Airway epithelial cell (primary cell): ENCODE data around the gene OSGIN1. TPM values are rescaled to one million over a fixed set of nuclear protein-coding genes. Genes with fewer than 3 reads are reported as not detected.

Experiments
- total RNA-seq: library from RNA; depleted of rRNA; stranded (reverse); fragments of >200 nt; gene quantifications from 2 replicates; pipeline ENCODE4 v1.2.3, GENCODE V29; 2015

OSGIN1 gene
- total RNA-seq = 3.5 and 3.9 TPM in 2 replicates

GRCh38 chr16:83952940-83953795 lies at the start of gene OSGIN1:
Gene OSGIN1 (plus strand): TSS chr16:83953240. CDS start chr16:83957672, 4,432 bp downstream.

DNA sequence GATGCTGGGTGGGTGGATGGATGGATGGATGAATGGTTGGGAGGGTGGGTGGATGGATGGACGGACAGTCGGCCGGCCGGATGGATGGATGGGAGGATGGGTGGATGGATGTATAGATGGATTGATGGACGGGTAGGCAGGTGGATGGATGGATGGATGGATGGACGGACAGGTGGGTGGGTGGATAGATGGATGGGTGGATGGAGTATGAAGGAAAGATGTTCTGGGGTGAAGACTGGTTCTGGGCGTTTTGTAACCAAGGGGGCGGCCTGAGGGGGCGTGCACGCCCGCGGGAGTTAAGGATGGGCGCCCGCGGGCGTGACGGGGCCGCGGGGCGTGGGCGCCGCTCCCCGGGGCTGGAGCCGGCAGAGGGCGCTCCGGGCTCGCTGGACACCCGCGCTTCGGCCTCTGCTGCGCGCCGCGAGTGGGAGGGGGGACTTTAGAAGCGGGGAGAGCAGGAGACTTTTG lies 14.8 kb downstream of the OSGIN1 start, which contains the start of gene NECAB2:
NECAB2 (plus strand) TSS at position 407 of the 468 bp plus-strand sequence. CDS start 405 bp downstream, outside the sequence.

Other genes starting within 250 kb of the OSGIN1 start
- 77.0 and 111 TPM in 2 replicates for gene HSBP1, start 145.3 kb upstream of the OSGIN1 start, total RNA-seq
- gene MLYCD, start 54.1 kb upstream of the OSGIN1 start, total RNA-seq = 1.6 and 2.4 TPM in 2 replicates
- gene NECAB2, start 15.0 kb downstream of the OSGIN1 start, total RNA-seq = 0.42 TPM in 1 of 2 replicates, not detected in the other
- gene SLC38A8, start 89.6 kb downstream of the OSGIN1 start, total RNA-seq = not detected in 2 replicates
- gene MBTPS1, start 163.7 kb downstream of the OSGIN1 start, total RNA-seq = 46.6 and 56.8 TPM in 2 replicates
- 7.3 and 11.7 TPM in 2 replicates for gene HSDL1, start 191.9 kb downstream of the OSGIN1 start, total RNA-seq
- not detected in 2 replicates for gene DNAAF1, start 192.1 kb downstream of the OSGIN1 start, total RNA-seq
- 21.2 and 21.4 TPM in 2 replicates for gene TAF1C, start 233.8 kb downstream of the OSGIN1 start, total RNA-seq
- gene ADAD2, start 237.9 kb downstream of the OSGIN1 start, total RNA-seq = not detected in 2 replicates